Measurements from ENCODE around the gene FHIT.

FHIT gene

DNA sequence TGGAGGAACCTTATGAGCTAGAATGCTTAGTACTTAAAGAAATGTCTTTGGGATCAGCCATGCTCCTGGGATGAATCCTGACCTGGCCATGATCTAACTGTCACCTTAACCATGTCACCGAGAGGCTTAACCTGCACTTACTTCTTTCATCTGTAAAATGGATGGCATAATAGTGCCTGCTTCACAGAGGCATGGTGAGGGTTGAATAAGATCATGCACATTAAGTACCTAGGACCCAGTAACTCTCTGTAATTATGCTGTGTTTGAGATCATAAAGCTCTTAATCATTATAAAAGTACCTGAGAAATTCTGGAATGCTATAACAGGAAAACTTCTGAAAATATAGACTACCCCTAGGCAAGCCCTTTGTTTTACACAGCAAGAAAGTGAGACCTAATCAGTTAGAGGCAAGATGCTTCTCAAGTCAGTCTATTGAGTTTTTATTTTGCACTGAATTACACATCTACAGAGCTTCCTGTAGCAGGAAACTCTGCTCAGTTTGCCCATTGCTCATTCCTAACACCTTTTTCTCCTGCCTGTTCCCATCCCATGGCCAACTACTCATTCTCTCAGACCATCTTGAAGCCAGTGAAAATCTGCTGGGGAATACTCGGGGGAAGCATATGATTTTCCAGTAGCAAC is 1185.9 kb downstream of the FHIT start:
- no peak for DNase-seq

DNA sequence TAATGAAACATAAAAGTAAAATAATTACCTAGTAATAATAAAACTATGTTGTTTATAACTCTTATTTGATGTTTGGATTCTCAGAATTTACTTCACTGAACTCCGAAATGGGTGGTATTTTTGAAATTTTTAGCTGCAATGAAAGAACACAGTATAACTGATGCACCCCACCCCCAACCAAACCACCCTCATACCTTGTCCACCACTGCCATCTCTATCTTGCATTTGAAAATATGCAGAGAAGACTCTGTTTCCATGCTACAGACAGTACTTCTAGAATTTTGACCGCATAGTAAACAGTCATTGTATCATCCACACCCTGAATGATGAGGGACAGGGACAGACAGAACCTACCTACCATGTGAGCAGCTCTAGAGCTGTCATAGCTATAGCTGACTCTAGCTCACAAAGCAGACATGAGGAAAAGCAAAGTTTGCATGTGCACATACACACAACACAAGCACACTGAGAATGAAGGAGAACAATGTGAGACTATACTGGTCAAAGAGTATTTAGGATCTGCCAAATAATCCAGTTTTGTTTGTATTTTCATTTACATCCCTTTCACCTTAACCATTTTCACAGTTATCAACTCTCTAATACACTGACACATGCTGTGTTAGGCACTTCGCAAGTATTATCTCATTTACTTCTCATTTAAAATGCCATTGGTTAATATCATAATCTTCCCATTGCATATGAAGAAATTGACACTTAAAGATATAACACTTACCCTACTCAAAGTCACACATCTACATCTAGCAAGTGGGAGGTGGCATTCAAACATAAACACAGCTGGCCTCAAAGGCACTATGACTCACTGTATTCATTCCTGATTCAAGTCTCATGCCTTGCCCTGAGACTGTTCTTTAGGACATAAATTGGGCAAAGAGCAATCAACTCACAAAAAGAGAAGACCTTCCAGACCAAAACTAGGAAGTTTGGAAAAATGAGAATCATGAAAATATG is 1186.8 kb downstream of the FHIT start:
- DNase-seq = no peak

DNA sequence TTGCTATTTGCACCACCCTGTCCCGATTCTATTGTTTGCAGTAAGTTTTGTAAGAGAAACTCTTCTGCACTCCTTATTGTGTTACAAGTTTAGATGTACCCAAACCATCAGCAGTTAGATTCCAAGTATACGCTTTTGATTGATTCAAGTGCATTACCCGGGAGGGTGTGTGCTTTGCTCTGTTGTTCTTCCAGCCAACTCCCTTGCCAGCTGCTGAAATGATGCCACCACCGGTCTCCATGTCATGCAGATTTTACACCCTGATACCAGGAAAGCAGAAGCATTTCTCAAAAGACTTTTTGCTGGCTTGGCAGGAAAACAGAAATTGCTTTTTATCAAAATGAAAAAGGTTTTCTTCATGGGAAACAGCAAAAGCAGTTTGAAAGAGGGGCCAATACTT is 1194.8 kb downstream of the FHIT start:
- DNase-seq = no peak

DNA sequence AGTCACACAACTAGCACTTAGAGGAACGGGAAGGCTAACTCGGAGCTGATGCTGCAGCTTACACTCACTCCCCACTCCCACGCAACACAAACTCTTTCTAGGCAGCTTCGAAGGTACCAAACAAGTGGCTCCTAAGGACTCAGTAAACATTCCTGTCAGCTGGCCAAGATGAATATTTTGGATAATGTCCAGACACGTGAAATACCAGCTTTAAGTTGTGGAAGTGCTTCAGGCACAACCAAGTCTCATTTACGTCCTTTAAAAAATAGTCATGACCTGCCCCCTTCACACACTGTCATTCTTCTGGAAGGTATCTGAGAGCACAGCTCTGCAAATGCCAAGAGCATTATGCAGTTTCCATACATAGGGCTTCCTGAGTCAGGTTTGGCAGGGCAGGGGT is 1195.5 kb downstream of the FHIT start:
- no peak for DNase-seq

DNA sequence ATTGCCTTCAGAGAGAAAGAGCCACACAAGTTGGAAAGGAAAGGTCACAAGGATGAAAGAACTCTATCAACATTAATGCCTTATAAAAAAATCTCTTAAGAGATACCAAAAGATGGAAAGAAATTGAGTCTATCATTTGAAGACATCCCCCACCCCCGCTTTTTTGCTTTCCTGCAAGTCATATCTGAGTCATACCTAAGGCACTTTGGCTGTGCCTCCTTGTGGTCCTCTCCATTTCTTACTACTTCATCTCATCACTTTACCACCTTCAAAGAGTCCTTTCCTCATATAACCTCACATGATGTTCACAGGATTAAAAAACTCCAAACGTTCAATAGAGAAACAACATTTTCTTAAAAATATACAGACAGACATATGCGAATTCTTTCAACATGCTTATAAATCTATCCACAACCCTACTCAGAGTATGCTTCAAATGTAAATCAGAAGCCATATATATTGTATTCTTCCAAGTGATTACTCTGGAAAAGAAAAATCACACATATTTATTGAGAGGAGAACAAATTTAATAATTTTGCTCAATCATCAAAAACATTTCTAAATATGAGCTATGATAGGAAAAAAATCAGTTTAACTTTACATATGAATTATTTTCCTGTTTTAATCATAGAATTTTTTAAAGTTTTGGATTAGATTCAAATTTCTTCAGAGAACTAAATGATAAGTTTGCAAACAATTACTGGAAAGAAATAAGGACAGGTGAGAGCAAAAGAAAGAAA is 1197.6 kb downstream of the FHIT start:
- no peak for DNase-seq

DNA sequence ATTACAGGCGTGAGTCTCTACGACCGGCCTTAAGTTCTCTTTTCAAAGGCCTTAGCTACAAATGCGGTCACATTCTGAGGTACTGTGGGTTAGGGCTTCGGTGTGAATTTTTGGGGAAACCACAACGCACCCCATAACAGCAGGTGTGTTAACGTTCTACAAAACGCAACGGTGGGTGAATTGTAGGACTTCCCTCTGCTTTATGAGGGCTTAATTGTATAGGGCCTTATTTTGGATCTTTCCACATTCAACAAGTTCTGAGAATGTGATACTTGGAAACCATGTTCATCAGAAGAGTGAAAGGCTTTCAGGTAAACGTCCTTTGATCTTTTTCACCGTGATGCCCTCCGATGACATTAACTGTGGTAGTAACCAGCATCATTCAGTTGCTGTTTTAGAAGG is 1202.8 kb downstream of the FHIT start:
- DNase-seq = no peak

DNA sequence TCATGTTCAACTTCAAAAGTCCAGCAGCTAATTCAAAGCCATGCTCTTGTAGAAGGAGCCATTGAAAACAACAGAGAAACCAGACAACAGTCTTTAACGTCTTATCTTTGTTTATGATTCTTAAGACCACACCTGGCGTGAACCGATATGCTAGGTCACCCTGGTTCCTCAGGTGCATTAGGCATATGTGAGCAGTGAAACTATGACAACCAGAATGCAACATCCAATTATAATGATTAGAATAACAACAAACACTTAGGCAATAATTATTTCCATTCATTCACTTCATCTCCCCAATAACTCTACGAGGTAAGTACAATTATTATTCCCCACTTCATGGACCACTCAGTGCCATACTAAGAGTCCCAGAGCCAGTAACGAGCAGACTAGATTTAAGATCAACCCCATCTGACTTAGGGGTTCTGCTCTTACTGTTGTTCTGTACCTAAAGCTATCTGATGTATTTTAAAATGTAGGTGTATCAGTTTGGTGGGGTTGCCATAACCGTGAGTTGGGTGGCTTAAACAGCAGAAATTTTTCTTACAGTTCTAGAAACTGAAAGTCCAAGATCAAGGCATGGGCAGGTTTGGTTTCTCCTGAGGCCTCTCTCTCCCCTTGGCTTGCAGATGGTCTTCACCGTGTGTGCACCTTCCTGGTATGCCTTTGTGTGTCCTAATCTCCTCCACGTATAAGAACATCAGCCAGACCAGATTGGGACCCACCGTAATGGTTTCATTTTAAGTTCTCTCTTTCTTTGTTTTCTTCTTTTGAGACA is 1203.6 kb downstream of the FHIT start:
- DNase-seq = no peak

DNA sequence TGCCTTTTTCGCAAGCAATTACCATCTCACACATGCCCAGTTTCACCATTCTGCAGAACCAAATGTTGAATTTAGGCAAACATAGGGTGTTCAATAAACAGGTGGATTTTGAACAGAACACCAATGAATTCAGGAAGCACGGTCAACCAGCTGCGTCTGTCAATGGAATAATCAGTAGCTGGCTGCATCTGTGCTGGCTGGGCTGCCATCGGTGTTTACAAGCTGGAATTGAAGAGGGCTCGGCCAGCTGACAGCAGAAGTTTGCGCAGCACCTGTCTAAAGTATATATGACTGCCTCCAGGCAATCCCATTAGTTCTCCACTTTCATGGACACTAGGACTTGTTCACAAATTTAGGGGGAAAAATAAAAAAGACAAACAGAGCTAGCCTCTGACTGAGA is 1205.0 kb downstream of the FHIT start:
- no peak for DNase-seq

DNA sequence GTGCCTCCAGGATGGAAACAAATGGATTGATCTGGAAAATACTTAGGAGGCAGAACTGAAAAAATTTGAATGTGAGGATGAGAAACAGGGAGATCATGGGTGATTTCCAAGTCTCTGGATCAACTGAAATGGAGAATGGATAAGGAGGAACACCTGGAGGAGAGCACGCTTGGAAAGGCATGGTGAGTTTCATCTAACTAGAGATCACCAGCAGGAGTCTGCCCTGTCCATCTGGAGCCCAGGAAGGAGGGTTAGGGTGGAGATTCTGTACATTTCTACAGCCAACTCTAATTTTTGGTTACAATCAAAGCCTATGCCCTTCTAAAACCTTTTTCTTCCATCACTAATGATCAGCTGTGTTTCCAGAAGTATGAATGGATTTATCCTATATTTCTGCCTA is 1205.6 kb downstream of the FHIT start:
- DNase-seq = no peak

DNA sequence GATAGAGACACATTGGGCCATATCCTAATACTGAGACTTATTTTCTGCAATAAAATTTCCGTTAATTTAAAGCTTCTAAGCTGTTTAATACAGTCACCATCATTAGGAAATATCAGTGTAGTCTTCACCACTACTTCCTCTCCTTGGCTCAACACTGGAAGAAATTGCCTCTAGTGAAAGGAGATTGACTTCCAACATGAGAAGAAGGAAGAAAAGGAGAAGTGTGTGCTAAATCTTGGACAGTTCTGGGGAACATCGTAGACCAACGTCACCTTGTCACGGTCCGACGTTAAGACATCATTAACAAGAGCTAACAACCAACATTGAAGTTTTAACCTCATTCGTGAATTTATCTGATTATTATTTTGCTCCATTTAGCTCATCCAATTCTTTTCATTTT is 1214.4 kb downstream of the FHIT start:
- no peak for DNase-seq

DNA sequence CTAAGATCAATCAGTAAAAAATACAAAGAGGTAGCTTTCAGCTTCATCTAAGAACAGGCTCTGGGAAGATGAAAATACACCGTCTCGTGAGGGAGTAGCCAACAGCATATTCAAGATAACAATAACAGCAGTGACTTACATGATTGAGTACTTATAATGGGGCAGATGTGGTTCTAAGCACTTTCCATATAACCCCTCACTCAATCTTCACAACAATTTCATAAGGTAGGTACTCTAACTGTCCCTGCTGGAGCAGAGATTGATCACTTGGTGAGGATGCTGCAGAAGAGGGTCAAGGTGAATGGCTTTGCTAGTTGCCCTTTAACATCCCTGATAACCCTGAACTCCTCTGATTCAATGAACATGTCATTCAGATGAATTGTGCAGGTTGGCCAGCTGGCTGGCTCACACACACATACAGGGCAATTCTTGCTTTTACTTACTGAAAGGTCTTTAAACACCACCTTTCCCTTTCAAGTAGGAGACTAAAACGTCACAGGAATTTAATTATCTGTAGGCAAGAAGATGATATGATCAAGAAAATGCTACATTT is 1217.3 kb downstream of the FHIT start:
- DNase-seq = no peak

DNA sequence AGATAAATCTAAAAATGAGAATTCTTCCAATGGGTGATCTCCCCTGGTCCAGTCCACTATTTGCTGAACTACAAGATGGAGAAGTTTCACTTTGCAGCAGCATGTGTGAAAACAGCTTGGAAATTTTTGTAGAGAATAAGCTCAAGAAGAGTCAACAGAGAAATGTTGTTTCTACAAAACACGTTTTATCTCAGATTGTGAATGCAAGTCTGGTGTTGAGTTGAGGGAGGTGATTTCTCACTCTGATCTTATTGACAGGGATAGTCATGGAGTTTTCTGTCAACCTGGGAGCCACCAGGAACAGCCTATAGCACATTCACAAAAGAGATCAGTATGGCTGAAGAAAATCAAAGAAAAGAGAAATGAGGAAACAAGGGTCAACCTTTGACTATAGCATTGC is 1220.3 kb downstream of the FHIT start:
- DNase-seq = no peak

DNA sequence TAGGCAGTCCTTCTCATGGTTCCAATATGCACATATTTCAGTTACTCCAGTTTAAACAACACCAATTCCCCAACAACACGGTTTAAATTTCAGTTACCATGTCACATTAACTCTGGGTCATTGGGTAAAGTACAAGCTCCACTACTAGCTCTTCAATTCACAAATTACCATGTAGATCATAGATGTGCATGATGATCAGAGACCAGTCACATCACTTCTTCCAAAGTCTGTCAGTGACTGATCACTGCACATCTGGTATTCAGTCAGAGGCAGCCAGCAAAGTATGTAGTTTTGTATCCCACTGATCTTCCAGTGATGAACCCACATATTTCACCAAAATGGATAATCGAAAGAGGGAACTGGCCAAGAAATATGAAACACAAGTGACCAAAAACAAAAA is 1223.0 kb downstream of the FHIT start:
- DNase-seq = no peak

DNA sequence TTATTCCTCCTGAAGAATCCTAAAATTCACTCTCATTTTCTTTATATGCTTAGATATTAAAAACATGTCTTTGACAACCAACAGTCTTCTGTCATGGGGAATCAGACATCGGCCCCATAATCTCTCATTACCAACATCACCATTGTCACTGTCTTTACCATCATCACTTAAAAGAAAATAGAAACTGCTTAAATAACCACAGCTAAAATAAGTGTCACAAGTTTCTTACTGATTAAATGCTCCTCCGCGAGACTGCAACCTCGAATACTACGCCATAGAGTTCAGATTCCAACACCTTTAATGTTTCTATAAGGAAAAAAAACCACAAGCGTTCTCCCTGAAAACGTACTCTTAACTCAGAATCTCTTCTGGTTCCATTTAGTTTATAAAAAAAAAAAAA is 1223.9 kb downstream of the FHIT start:
- no peak for DNase-seq

DNA sequence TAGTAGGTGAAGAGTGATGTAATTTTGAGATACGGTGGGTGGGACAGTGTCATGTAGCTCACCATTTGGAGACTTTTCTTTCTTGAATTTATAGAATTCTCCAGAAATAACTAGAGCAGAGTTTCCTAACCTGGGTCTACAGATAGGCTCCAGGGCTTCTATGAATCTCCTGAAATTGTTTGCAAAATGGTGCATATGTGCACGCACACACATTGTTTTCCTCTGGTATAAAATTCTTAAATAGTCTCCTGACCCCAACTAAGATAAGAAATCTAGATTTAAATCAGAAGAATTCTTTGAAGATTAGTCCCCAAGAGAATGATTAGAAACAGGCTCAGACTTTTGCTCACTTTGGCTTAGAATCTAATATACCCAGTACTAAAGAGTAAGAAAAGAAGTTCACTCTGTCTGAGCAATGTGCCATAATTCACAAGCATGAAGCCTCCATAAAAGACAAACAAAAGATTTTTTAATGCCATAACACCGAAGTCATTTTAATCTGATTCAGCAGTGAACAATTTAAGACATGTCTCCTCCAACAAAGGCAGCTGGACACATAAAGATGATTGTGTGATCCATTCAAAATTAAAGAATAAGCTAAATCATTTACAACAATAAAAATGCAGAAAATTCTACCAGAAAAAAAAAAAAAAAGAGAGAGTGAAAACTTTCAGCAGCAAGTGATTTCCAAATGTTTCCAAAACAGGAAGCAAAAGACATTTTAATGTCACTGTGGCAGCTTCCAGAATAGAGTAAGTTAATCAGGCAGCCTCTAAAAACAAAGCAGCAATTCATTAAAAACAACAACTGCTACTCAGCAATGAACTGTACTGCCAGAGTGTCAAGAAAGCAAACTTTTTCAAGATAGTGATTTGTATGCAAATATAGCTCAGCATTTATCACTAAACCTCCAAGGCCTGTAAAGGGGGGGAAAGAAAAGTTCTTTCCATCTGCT is 1225.9 kb downstream of the FHIT start:
- no peak for DNase-seq

DNA sequence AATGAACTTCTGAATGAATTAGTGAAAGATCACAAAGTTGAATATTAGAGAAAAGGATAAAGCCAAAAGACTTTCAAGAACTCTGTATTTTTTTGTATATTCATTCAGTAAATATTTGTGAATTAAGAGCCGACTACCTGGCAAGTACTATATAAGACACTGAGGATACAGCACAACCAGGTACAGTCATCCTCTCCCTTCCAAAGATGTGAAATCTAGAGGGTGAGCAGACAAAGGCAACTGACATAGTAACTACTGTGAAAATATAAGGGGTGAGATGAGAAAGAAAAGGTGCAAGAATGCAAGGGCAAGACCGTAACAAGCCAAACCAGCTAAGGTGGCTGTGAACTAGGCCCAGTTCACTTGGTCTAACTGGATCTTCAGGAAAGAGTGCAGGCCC is 1226.9 kb downstream of the FHIT start:
- DNase-seq = no peak

DNA sequence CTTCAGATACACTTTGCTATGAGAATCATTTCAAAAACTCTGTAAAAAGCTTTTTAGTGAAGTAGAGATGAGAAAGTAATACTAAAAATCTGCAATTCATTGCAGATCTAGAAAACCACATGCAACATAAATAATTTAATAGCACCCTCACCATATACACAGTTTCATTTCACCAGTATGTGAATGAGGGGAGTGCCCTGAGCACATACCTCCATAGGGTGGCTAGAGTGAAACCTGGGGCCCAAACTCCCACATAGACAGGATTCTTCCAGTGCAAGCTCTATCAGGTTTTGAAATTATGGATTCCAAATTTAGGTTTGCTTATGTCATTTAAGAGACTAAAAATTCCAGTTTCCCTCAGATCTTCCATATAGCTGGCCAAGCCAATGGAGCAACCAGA is 1228.1 kb downstream of the FHIT start:
- no peak for DNase-seq

DNA sequence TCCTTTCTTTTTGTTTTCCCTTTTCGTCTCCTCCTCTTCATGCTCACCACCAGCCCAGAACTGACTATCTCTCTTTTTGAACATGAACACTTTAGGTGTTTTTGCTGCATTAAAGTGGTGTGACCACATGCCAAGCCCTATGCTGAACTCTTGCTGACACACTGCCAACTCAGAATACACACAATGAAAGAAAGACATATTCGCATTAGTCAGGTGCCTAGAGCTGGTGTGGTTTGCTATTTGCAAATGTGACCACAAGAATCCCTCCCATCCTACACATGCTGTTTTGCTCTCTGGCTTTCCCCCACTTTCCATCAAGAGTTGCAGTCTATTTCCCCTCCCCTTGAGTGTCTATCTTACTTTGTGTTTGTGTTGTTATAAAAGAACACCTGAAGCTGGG is 1233.6 kb downstream of the FHIT start:
- DNase-seq = peak; percentile 31

DNA sequence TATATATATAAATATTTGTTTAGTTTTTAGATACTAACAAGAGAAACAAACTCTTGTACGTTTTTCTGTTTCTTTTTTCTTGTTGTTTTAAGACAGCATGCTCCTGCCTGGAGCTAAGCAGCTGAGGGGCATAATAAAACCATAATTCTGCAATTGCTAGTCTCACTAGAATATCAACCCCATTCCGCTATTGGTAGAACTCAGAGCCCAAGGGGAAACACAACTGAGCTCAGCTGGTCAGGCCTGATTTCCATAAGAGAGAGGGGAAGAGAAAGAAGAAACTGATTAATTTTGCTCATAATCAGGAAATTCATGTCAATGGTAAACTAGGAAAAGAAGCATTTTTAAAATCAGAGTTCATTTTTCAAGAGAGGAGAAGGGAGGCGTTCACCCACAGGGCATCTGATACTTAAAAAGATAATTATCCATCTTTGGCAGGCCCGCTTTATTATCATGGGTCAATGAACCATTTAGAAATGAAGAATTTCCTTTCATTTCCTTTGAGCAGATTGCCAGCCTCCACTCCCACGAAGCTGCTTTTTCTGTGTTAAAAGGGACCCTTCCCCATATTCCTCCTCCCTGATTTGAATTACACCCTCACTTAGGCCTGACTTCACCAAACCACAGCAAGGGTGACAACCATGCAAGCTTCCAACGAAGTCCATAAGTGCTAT is 1236.1 kb downstream of the FHIT start:
- no peak for DNase-seq

DNA sequence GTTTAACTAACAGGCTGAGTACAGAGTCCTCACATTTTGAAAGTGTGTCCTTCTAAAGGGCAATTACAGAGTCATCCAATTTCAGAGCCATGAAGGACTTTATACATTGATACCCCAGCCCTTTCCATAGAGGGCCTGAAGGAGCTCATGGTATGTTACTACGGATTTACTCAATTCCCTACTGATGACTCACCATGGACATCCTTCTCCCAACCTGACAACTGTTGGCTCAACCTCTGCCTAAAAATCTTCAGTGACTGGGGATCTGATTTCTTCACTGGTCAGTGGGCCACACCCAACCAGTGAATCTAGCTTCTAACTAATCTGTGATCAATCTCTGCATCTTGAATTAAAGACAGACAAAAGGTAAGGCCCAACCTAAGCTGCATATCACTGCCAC is 1238.0 kb downstream of the FHIT start:
- DNase-seq = no peak

DNA sequence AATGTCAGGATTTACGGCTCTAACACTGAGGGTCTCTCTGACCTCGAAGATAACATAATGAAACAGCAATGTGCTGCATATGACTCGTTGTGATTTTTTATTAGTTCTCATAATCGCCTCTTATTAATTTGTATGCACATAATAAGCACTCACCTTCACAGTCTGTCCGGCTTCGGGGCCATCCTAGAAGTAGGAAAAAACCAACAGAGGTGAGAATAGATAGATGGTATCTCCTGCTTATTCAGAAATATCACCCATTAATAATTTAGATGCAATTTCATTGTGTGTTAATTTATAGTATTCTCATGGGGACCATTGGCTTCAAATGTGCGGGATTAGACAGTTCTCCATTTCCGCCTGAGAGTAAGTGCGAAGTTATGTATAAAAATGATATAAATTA is 1240.0 kb downstream of the FHIT start:
- DNase-seq = no peak

All from activated gamma-delta T cell treated with Interleukin-2 at 50 U/mL for 16 hours (primary cell).